ENCODE measurements around the gene RNASEH2C. TPM values are rescaled to one million over a fixed set of nuclear protein-coding genes. Genes with fewer than 3 reads are reported as not detected.

RNASEH2C gene
- total RNA-seq, 1 experiment from 2014 or later, result 57.7 TPM

GRCh38 chr11:65741185-65741584 is 20.6 kb upstream of the RNASEH2C start:
- no peaks in the 10 kb centered on the region for H3K4me1 Mint-ChIP-seq
- H2BK15ac ChIP-seq (ENCODE audit: low read depth, low read length), result no peak overlapping the region
- H3K14ac ChIP-seq (ENCODE audit: insufficient read depth, low read length), result no peak overlapping the region
- H4K5ac ChIP-seq (ENCODE audit: insufficient read length, low read depth, low read length), result no peak overlapping the region
- H3K79me1 ChIP-seq (ENCODE audit: insufficient read depth, low read depth, low read length, poor library complexity, severe bottlenecking), result no peaks in the 10 kb centered on the region
- H2AK5ac ChIP-seq (ENCODE audit: insufficient read length, low read length), result no peak overlapping the region
- H3K4me3 Mint-ChIP-seq, result no peak overlapping the region
- no peak overlapping the region for H2BK20ac ChIP-seq (ENCODE audit: low read depth, low read length, poor library complexity, severe bottlenecking)
- no peak overlapping the region for H3K23ac ChIP-seq (ENCODE audit: insufficient read length, low read depth, low read length)
- no peaks in the 10 kb centered on the region for H3K23me2 ChIP-seq (ENCODE audit: insufficient read length, low read depth, low read length, poor library complexity, severe bottlenecking)
- H2AFZ ChIP-seq (ENCODE audit: low read length), result no peak overlapping the region
- H3K9ac ChIP-seq (ENCODE audit: extremely low read depth, insufficient read length, low read length), result no peak overlapping the region
- no peaks in the 10 kb centered on the region for H3K79me2 ChIP-seq (ENCODE audit: insufficient read depth, low read length)
- no peaks in the 10 kb centered on the region for H3K4me1 ChIP-seq (ENCODE audit: insufficient read depth, low read length)
- no peak overlapping the region for H2BK5ac ChIP-seq (ENCODE audit: insufficient read length, low read length)
- no peak overlapping the region for H3K27ac ChIP-seq (ENCODE audit: insufficient read length, low read depth, low read length)
- no peak overlapping the region for H3T11ph ChIP-seq (ENCODE audit: low read length)
- no CpG with 5 or more reads among the region's 8 CpGs for WGBS (ENCODE audit: extremely low coverage, insufficient read length, low lambda C conversion rate)
- no peaks in the 10 kb centered on the region for H3K27me3 ChIP-seq (ENCODE audit: insufficient read depth, low read length)
- H2BK12ac ChIP-seq (ENCODE audit: insufficient read length, low read depth, low read length), result no peak overlapping the region
- no peak overlapping the region for H3K56ac ChIP-seq (ENCODE audit: insufficient read length, low read depth, low read length)
- no peak for DNase-seq
- peaks cover 25 to 33% of the 10 kb centered on the region in 2 experiments for H3K9me3 Mint-ChIP-seq
- peaks cover 4% of the 10 kb centered on the region for H3K9me3 ChIP-seq (ENCODE audit: control insufficient read depth, low read depth, low read length)
- H4K20me1 ChIP-seq (ENCODE audit: control insufficient read depth, insufficient read depth, insufficient read length), result no peaks in the 10 kb centered on the region
- no peak overlapping the region for H2BK120ac ChIP-seq (ENCODE audit: low read depth, low read length, poor library complexity, severe bottlenecking)
- H3K27me3 Mint-ChIP-seq (ENCODE audit: low read depth), result peaks cover 37% of the 10 kb centered on the region
- no peak overlapping the region for H3K4me2 ChIP-seq (ENCODE audit: insufficient read depth, insufficient read length, low read length)
- H4K8ac ChIP-seq (replicated peaks; ENCODE audit: insufficient read length, low read depth, low read length), result no peak overlapping the region
- TF ChIP-seq CTCF (conservative IDR thresholded peaks at IDR 0.05), result no peak
- no peaks in the 10 kb centered on the region for H3K36me3 Mint-ChIP-seq (ENCODE audit: insufficient read depth in 1 of 3, low read depth in 3 of 3)
- no peak overlapping the region for H3K4ac ChIP-seq (ENCODE audit: low read depth, low read length)
- H4K91ac ChIP-seq (ENCODE audit: insufficient read length, low read depth, low read length), result no peak overlapping the region
- H3K18ac ChIP-seq (ENCODE audit: insufficient read length, low read depth, low read length), result no peak overlapping the region
- no peak overlapping the region for H3K27ac Mint-ChIP-seq
